ENCODE measurements around the gene CCDC61.

CCDC61 gene

GRCh38 chr19:46042252-46042883, 47.1 kb downstream of the CCDC61 start:
- DNase-seq = no peak

GRCh38 chr19:46043519-46043918, 48.3 kb downstream of the CCDC61 start:
- no peak for DNase-seq

GRCh38 chr19:46049597-46049996, 54.3 kb downstream of the CCDC61 start:
- no peak for DNase-seq

- DNase-seq = no peak
Observed at GRCh38 chr19:46052896-46053295, 57.6 kb downstream of the CCDC61 start.

DNA sequence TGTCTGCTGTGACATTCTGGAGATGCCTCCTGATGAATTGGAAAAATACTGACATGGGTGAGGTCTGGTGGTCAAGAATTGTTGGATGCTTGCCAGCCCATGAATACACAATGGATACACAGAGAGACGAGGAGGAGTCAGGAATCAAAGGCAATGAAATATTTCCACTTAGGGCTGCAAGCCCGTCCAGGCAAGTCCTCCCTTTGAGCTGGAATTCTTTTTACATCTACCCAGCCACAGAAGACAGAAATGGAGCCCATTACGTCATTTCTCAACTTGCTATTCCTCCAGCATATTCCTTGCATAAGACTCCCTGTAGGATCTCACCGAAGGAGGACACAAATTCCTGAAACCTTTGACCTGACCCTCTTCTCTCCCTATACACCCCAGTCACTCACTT, 61.3 kb downstream of the CCDC61 start:
- no peak for DNase-seq

- no peak for DNase-seq
Observed at GRCh38 chr19:46058778-46059177, 63.5 kb downstream of the CCDC61 start.

- DNase-seq = no peak
Observed at GRCh38 chr19:46060012-46060411, 64.7 kb downstream of the CCDC61 start.

DNA sequence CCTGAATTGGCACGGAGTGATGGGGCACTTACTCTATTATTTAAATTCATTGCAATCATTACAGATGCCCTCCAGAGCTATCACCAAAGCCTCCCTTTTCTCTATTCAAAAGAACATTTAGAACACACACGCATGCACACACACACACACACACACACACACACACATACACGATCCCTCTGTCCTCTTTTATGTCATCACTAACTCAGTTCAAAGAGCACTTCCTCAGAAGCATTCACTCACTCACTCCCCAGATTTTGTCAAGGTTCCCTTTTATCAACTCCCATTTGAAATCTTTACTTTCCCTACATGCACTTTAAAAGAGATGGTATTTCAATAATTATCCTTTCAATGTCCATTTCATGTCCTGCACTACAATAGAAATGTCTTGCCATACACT, 67.9 kb downstream of the CCDC61 start:
- no peak for DNase-seq

- DNase-seq = no peak
Observed at GRCh38 chr19:46065486-46066071, 70.3 kb downstream of the CCDC61 start.

GRCh38 chr19:46066471-46066870, 71.2 kb downstream of the CCDC61 start:
- no peak for DNase-seq

DNA sequence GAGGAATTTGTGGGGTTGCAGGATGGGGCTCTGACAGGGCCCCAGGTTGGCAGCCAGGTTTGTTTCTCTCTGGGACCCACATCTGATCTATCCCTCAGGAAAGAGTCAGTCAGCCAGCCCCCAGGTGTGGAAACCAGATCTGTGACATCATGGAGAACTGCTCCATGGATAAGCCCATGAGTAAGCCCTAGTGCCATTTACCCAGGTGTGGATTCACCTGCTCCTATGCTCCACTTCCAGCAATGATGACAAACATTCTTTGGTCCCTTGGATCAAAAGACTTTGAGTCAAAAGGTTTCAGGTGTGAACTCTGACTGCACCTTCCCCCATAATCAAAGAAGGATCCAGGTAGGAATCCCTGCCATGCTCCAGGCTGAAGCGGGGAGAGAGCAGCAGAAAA, 72.4 kb downstream of the CCDC61 start:
- DNase-seq = no peak

Data from NCI-H774 (cell line).